Adrenal gland (tissue), 5 donors: Measurements from ENCODE around the gene SFRP5.

Experiments
- POLR2A ChIP-seq, 2 donors: fragments of 450-650 bp; IDR thresholded peaks; one replicate each; pipeline ENCODE4 v1.6.1; 2017; ENCODE audit warnings: antibody characterized with exemption in 2 of 2, mild to moderate bottlenecking in 2 of 2, moderate library complexity in 1 of 2
- TF ChIP-seq, protein P1 (sequence below), 6 experiments: fragments of 450-650 bp in 4 of 6; fragments of 200-600 bp in 2 of 6; sonication (generic) in 1 of 6; IDR thresholded peaks; 1 replicate in 5 of 6; 2 replicates in 1 of 6; pipeline versions ENCODE4 v1.5.1 to v1.8.0; 2016 to 2021; ENCODE audit warnings: antibody characterized with exemption in 6 of 6, mild to moderate bottlenecking in 2 of 6, moderate library complexity in 1 of 6
- donor health status: DM: no; HTN: no; CAD: no.

GRCh38 chr10:97757471-97757870 is 14.3 kb downstream of the SFRP5 start:
- TF ChIP-seq, protein P1, sequence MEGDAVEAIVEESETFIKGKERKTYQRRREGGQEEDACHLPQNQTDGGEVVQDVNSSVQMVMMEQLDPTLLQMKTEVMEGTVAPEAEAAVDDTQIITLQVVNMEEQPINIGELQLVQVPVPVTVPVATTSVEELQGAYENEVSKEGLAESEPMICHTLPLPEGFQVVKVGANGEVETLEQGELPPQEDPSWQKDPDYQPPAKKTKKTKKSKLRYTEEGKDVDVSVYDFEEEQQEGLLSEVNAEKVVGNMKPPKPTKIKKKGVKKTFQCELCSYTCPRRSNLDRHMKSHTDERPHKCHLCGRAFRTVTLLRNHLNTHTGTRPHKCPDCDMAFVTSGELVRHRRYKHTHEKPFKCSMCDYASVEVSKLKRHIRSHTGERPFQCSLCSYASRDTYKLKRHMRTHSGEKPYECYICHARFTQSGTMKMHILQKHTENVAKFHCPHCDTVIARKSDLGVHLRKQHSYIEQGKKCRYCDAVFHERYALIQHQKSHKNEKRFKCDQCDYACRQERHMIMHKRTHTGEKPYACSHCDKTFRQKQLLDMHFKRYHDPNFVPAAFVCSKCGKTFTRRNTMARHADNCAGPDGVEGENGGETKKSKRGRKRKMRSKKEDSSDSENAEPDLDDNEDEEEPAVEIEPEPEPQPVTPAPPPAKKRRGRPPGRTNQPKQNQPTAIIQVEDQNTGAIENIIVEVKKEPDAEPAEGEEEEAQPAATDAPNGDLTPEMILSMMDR (IDR thresholded peaks at IDR 0.05) = no peak
- TF ChIP-seq POLR2A (IDR thresholded peaks at IDR 0.05) = no peak
